Measurements from ENCODE around the gene ZNF816.
"Not testable (repeated sequence)": the region's sequence is repeated elsewhere in the genome, so short reads cannot be mapped to it uniquely, and the experiment has no call there.

ZNF816 gene

GRCh38 chr19:52959613-52960295 lies 2.9 kb downstream of the ZNF816 start:
- no peak for DNase-seq

- no peak for DNase-seq
These were observed 5.1 kb downstream of the ZNF816 start for GRCh38 chr19:52957591-52957990.

- no peak for DNase-seq
These were observed 5.8 kb downstream of the ZNF816 start for GRCh38 chr19:52956917-52957316.

- no peak for DNase-seq
These were observed 13.3 kb downstream of the ZNF816 start for GRCh38 chr19:52949422-52949821.

- DNase-seq: no peak
These were observed 14.5 kb downstream of the ZNF816 start for GRCh38 chr19:52948025-52948770.

GRCh38 chr19:52946322-52947310 lies 16.1 kb downstream of the ZNF816 start:
- no peak for DNase-seq

- DNase-seq: no peak
These were observed 16.9 kb downstream of the ZNF816 start for GRCh38 chr19:52945652-52946321.

GRCh38 chr19:52944703-52945493 lies 17.8 kb downstream of the ZNF816 start:
- DNase-seq: not testable (repeated sequence)

- DNase-seq: no peak
These were observed 18.6 kb downstream of the ZNF816 start for GRCh38 chr19:52943884-52944643.

- DNase-seq: no peak
These were observed 19.4 kb downstream of the ZNF816 start for GRCh38 chr19:52943134-52943883.

GRCh38 chr19:52942386-52943133 lies 20.1 kb downstream of the ZNF816 start:
- DNase-seq: peak; percentile 91

- DNase-seq: no peak
These were observed 20.7 kb downstream of the ZNF816 start for GRCh38 chr19:52941941-52942385.

- not testable (repeated sequence) for DNase-seq
These were observed 21.2 kb downstream of the ZNF816 start for GRCh38 chr19:52941523-52941922.

- DNase-seq: not testable (repeated sequence)
These were observed 21.8 kb downstream of the ZNF816 start for GRCh38 chr19:52940905-52941304.

GRCh38 chr19:52938761-52939160 lies 23.9 kb downstream of the ZNF816 start:
- no peak for DNase-seq

- no peak for DNase-seq
These were observed 25.7 kb downstream of the ZNF816 start for GRCh38 chr19:52936954-52937325.

- DNase-seq: no peak
These were observed 26.3 kb downstream of the ZNF816 start for GRCh38 chr19:52936151-52936953.

- no peak for DNase-seq
These were observed 27.2 kb downstream of the ZNF816 start for GRCh38 chr19:52935434-52935833.

Data from effector CD4-positive, alpha-beta T cell (primary cell).